ENCODE measurements around the gene IL17C. TPM values are rescaled to one million over a fixed set of nuclear protein-coding genes. Genes with fewer than 3 reads are reported as not detected.

IL17C gene
- total and polyA plus RNA-seq, 9 of the 15 experiments (the other 6 are each of a cell fraction or from before 2014, with no cell fraction given): not detected

DNA sequence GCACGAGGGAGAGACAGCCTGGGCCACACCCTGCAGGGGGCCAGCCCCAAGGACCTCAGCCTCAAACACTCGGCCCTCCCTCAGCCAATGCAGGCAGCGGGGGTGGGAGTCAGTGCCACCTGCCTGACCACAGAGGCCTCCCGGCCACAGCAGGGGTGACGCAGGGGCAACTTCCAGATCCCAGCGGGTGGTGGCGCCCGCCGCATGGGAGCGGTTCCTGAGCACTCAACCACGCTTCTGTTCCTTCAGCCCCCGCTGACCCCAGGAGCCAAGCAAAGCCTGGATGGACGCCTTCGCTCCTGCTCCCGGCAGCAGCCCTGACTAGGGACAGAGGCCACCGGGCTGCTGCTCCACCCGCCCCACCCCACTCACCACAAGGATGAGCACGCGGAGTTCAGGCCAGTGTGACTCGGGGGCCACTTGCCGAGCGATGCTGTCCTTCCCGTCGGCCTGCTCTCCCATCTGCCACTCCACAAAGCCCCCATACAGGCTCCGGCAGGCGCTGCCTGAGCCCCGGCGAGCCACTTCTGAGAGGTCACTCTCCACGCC, 17.4 kb downstream of the IL17C start:
- Histone ChIP-seq H3K36me3 (ENCODE audit: control insufficient read depth, insufficient read depth, low read length) (peaks cover 86% of the 10 kb centered on the region; the same call in 2 of the 3 replicates), H3K9ac (ENCODE audit: insufficient read depth in 1 of 2, low read depth in 2 of 2, low read length in 2 of 2) (peak overlapping the region in 1 of 2 experiments; percentile 14; a peak in 2 of 4 replicates), H3K4me1 (replicated peaks in 1 of 2; ENCODE audit: control insufficient read depth in 2 of 2, insufficient read depth in 2 of 2, low read length in 2 of 2) (peaks cover 18 to 92% of the 10 kb centered on the region in 2 experiments), H3K9me1 (ENCODE audit: control insufficient read depth, insufficient read depth, low read length) (no peaks in the 10 kb centered on the region), H3K79me2 (ENCODE audit: control insufficient read depth, insufficient read depth, low read length) (peaks cover 44% of the 10 kb centered on the region), H3K9me3 (replicated peaks; ENCODE audit: control insufficient read depth, insufficient read depth, low read depth, low read length) (no peaks in the 10 kb centered on the region), H3K4me2 (ENCODE audit: insufficient read depth, low read length) (no peak overlapping the region), H3K27ac (ENCODE audit: extremely low read depth, low read depth, low read length) (no peak overlapping the region), H3K27me3 (ENCODE audit: control insufficient read depth in 2 of 2, insufficient read depth in 2 of 2, low read length in 2 of 2) (no peaks in the 10 kb centered on the region), H4K20me1 (replicated peaks; ENCODE audit: control insufficient read depth, insufficient read depth, low read length) (peaks cover 13% of the 10 kb centered on the region; the same call in 1 of the 2 replicates), H2AFZ (ENCODE audit: low read depth, low read length) (no peak overlapping the region), H3K4me3 (no peak overlapping the region)
- DNase-seq (ENCODE audit: extremely low read depth in 1 of 4, low spot score in 3 of 4): no peak
- ATAC-seq: no peak
- POLR2A ChIA-PET: interaction anchor here (0.6 to 1.2 kb wide), 2 partner anchors 23 to 60 kb away, joined by 3 to 4 read pairs; no protein-coding TSS in a partner anchor
- no peak for FAIRE-seq
- BruUV-seq (replicated peaks): no TSS peak
- WGBS (ENCODE audit: insufficient coverage, low coverage, missing lambda C conversion rate): 86% methylated on average over 26 of the region's 29 CpGs
- in situ Hi-C loops (cut with MboI) (no loop called here), intact Hi-C loops (cut with micrococcal nuclease) (no loop called here)
- CTCF ChIA-PET (ENCODE audit: low intra/inter-chr PET ratio): no interaction called here
- TF ChIP-seq HMGXB4 (CRISPR knock-in tag; IDR thresholded peaks at IDR 0.05): no peak
- peak; percentile 13 for TF ChIP-seq PCBP1 (IDR thresholded peaks at IDR 0.05; ENCODE audit: low read depth, low read length, poor library complexity, severe bottlenecking)
- TF ChIP-seq FIP1L1 (IDR thresholded peaks at IDR 0.05; ENCODE audit: low read depth, low read length, poor library complexity, severe bottlenecking): peak; percentile 29

Measured in K562 (cell line).